Measurements from ENCODE around the gene PTPRN2. TPM values are rescaled to one million over a fixed set of nuclear protein-coding genes. Genes with fewer than 3 reads are reported as not detected.

PTPRN2 gene
- total and polyA plus RNA-seq, 2 donors from 2014 or later: 4.8 to 6.2 TPM

DNA sequence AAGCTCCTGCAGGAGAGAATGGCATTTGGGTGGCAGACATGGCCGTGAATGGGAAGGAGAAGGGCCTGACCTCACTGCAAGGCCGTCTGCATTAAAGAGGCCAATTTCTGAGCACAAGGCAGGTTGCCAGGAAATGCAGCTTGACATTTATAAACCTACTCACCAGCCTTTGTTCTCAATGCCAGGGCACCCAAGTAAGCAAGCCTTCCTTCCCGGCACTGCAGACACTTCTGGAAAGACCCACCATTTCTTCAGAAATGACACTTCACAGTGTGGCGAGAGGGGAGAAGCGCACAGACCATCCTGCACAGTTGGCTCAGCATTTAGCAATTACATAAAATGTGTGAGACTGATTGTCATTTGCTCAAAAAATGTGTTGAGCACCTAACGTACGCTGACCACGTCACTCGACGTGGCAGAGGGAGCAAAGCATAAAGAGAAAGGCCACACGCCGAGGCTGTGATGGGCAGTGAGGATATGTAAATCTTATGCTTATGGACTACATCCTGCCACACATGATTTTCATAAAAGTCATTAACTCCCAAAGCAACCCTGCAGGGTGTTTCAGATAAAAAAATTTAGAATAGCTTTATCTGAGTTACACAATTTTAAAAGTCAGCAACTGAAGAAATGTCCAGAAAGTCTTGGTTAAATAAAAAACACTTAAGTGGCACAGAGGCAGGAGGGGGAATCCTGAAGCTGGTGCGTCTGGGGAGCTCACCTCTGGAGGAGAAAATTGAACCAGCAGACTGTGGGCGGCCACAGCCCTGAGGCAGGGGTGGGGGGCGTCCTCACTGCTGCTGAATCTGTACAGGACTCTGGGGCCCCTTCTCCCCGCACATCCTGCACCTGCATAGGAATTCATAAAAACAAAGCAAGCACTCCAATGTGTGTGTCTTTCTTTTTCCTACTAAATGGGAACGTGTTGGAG lies 543.8 kb downstream of the PTPRN2 start:
- intact Hi-C loops (cut with DNase I): no loop called here
- Histone ChIP-seq H3K9me3 (ENCODE audit: control insufficient read depth in 2 of 3, insufficient read depth in 1 of 3, low read length in 3 of 3) (peaks cover 1 to 11% (median 4%) of the 10 kb centered on the region in 3 donors), H3K4me3 (ENCODE audit: low read length in 3 of 3) (no peak overlapping the region), H3K27me3 (ENCODE audit: control insufficient read depth, insufficient read depth, low read length) (no peaks in the 10 kb centered on the region), H3K27ac (ENCODE audit: low read depth in 2 of 2, low read length in 2 of 2) (no peak overlapping the region), H3K36me3 (ENCODE audit: control insufficient read depth in 2 of 3, insufficient read depth in 3 of 3, low read length in 3 of 3) (peaks cover 0 to 2% (median 0%) of the 10 kb centered on the region in 3 donors), H3K4me1 (ENCODE audit: control insufficient read depth in 2 of 3, insufficient read depth in 2 of 3, low read depth in 1 of 3, low read length in 3 of 3) (no peaks in the 10 kb centered on the region), H3K9ac (ENCODE audit: low read length in 3 of 3) (no peak overlapping the region)
- TF ChIP-seq, protein P1, sequence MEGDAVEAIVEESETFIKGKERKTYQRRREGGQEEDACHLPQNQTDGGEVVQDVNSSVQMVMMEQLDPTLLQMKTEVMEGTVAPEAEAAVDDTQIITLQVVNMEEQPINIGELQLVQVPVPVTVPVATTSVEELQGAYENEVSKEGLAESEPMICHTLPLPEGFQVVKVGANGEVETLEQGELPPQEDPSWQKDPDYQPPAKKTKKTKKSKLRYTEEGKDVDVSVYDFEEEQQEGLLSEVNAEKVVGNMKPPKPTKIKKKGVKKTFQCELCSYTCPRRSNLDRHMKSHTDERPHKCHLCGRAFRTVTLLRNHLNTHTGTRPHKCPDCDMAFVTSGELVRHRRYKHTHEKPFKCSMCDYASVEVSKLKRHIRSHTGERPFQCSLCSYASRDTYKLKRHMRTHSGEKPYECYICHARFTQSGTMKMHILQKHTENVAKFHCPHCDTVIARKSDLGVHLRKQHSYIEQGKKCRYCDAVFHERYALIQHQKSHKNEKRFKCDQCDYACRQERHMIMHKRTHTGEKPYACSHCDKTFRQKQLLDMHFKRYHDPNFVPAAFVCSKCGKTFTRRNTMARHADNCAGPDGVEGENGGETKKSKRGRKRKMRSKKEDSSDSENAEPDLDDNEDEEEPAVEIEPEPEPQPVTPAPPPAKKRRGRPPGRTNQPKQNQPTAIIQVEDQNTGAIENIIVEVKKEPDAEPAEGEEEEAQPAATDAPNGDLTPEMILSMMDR (IDR thresholded peaks at IDR 0.05; ENCODE audit: borderline replicate concordance, extremely low read depth, insufficient read depth): no peak
- DNase-seq (no peak), FAIRE-seq (no peak)

DNA sequence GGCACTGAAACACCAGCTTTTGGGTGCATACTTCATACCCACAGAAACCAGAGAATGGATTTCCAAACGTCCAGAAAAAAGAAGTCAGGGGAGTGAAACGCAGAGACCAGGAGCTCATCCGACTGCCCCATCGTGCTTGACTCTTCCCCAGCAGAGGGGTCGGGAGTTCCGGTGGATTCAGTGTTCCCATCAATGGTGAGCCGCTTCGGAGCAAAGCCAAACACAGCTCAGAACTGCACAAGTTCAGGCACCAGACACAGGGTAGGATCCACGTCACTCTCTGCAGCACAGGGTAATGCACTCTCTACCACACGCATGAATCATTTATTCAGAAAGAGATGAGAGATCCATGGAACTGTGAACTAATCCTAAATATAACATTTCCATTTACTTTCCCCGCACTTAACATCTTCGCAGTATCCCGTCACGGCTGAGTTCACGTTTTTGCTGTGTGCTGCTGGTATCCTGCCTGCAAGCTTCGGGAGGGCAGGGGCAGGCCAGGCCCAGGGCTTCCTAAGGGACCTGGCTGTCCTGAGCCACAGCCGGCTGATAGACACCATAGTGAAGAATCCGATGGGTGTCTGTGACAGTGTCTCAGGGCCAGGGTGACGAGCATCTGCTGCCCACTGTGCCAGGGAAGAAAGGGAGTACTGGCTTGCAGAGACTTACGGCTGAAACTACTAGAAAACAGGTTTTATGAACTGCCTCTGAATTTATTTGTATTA lies 545.3 kb downstream of the PTPRN2 start:
- intact Hi-C loops (cut with DNase I): no loop called here
- Histone ChIP-seq H3K27me3 (ENCODE audit: control insufficient read depth, insufficient read depth, low read length) (no peaks in the 10 kb centered on the region), H3K9me3 (ENCODE audit: control insufficient read depth in 2 of 3, insufficient read depth in 1 of 3, low read length in 3 of 3) (peaks cover 1 to 11% (median 4%) of the 10 kb centered on the region in 3 donors), H3K36me3 (ENCODE audit: control insufficient read depth in 2 of 3, insufficient read depth in 3 of 3, low read length in 3 of 3) (no peaks in the 10 kb centered on the region), H3K9ac (ENCODE audit: low read length in 3 of 3) (no peak overlapping the region), H3K4me1 (ENCODE audit: control insufficient read depth in 2 of 3, insufficient read depth in 2 of 3, low read depth in 1 of 3, low read length in 3 of 3) (no peaks in the 10 kb centered on the region), H3K4me3 (ENCODE audit: low read length in 3 of 3) (no peak overlapping the region), H3K27ac (ENCODE audit: low read depth in 2 of 2, low read length in 2 of 2) (no peak overlapping the region)
- no peak for FAIRE-seq
- DNase-seq: no peak
- TF ChIP-seq, protein P1 (IDR thresholded peaks at IDR 0.05; ENCODE audit: borderline replicate concordance, extremely low read depth, insufficient read depth): no peak

DNA sequence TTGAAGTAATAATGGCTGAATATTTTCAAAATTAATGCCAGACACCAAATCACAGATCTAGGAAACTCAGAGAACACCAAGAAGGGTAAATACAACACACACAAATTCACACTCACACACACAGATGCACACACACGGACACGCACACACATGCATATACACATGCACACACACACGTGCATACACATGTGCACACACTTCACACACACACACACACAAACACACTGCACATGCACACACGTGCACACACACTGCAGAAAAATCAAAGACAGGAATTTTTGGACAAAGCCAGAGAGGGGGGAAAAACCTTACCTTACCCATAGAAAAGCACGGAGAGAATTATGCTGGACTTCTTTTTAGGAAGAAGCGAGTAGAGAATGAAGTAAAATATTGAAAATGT lies 547.4 kb downstream of the PTPRN2 start:
- no peaks in the 10 kb centered on the region for H3K27me3 ChIP-seq (ENCODE audit: control insufficient read depth, insufficient read depth, low read length)
- H3K9me3 ChIP-seq (ENCODE audit: control insufficient read depth in 2 of 3, insufficient read depth in 1 of 3, low read length in 3 of 3): peaks cover 1 to 11% (median 4%) of the 10 kb centered on the region in 3 donors
- H3K4me3 ChIP-seq (ENCODE audit: low read length in 3 of 3): no peak overlapping the region
- FAIRE-seq (no peak), DNase-seq (no peak)
- H3K9ac ChIP-seq (ENCODE audit: low read length in 3 of 3): no peak overlapping the region
- TF ChIP-seq, protein P1 (IDR thresholded peaks at IDR 0.05; ENCODE audit: borderline replicate concordance, extremely low read depth, insufficient read depth): no peak
- no peaks in the 10 kb centered on the region for H3K4me1 ChIP-seq (ENCODE audit: control insufficient read depth in 2 of 3, insufficient read depth in 2 of 3, low read depth in 1 of 3, low read length in 3 of 3)
- no peak overlapping the region for H3K27ac ChIP-seq (ENCODE audit: low read depth in 2 of 2, low read length in 2 of 2)
- intact Hi-C loops (cut with DNase I): no loop called here
- H3K36me3 ChIP-seq (ENCODE audit: control insufficient read depth in 2 of 3, insufficient read depth in 3 of 3, low read length in 3 of 3): no peaks in the 10 kb centered on the region

Measured in kidney (tissue), 14 donors.